Testis (tissue), 3 donors: ENCODE data around the gene TIMP2. TPM values are rescaled to one million over a fixed set of nuclear protein-coding genes. Genes with fewer than 3 reads are reported as not detected.

Experiments
- DNase-seq: peaks from one replicate; pipeline ENCODE4 v3.0.0-alpha.2; 2019
- H3K27ac ChIP-seq, 2 donors: fragments of 200-600 bp; sonication (generic); one replicate each; pipeline ENCODE4 v1.5.1; 2019
- H3K27me3 ChIP-seq: fragments of 200-600 bp; sonication (generic); one replicate; pipeline ENCODE4 v1.5.1; 2019
- H3K36me3 ChIP-seq: fragments of 200-600 bp; sonication (generic); one replicate; pipeline ENCODE4 v1.5.1; 2017; ENCODE audit warnings: low read depth; ENCODE audit errors: missing control alignments
- H3K4me1 ChIP-seq: fragments of 200-600 bp; sonication (generic); one replicate; pipeline ENCODE4 v1.5.1; 2019
- H3K4me3 ChIP-seq, 2 donors: fragments of 200-600 bp; sonication (generic); one replicate each; pipeline ENCODE4 v1.5.1; 2017 to 2019
- H3K9me3 ChIP-seq: fragments of 200-600 bp; sonication (generic); one replicate; pipeline ENCODE4 v1.5.1; 2017
- POLR2A ChIP-seq: fragments of 450-650 bp; IDR thresholded peaks from one replicate; pipeline ENCODE4 v1.6.1; 2017; ENCODE audit warnings: antibody characterized with exemption, mild to moderate bottlenecking, moderate library complexity
- WGBS, 2 donors: methylation state at CpG; one replicate each; pipeline ENCODE4 v1.1.5; 2018; 5-methylcytosine and 5-hydroxymethylcytosine counted together
- intact Hi-C: fragments of 100-400 bp; cut with DNase I; formaldehyde crosslinking; loops from one replicate; pipeline ENCODE4 v1.15.1; 2023; ENCODE audit warnings: low total_unique reads
- polyA plus RNA-seq: library from polyadenylated mRNA; stranded (reverse); fragments of 350-450 nt; fragmentation: Illumina TruSeq; extraction: RNeasy Lipid Tissue Mini Kit (QIAGEN cat#74804); gene quantifications from one replicate; pipeline ENCODE4 v1.2.3, GENCODE V29; 2014; ENCODE audit warnings: low read depth, low replicate concordance; ENCODE audit not compliant: insufficient read depth
- total RNA-seq, 2 donors: library from RNA; depleted of rRNA; stranded (reverse); fragments of >200 nt; gene quantifications; one replicate each; pipeline ENCODE4 v1.2.3, GENCODE V29; 2016
- TF ChIP-seq, protein P1 (sequence below), 3 experiments: fragments of 450-650 bp in 2 of 3; fragments of 200-600 bp in 1 of 3; sonication (generic) in 1 of 3; IDR thresholded peaks; one replicate each; pipeline ENCODE4 v1.5.1; 2016 to 2019; ENCODE audit warnings: antibody characterized with exemption in 3 of 3, mild to moderate bottlenecking in 2 of 3, moderate library complexity in 1 of 3

TIMP2 gene
- total and polyA plus RNA-seq, 3 donors from 2014 or later = 262 to 482 (median 465) TPM

DNA sequence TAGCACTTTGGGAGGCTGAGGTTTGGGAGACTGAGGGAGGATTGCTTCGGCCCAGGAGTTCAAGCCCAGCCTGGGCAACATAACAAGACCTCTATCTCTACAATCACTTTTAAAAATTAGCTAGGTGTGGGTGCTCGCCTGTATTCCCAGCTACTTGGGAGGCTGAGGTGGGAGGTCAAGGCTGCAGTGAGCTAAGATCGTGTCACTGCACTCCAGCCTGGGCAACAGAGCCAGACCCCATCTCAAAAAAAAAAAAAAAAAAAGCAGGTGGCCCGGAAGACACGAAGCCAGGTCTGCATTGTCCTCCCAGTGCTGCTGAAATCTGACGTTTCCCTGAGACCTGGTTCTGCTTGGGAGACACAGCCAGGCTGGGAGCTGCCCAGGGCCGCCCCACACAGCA lies 18.8 kb upstream of the TIMP2 start:
- WGBS, 2 donors = 85 to 94% methylated on average over 5 to 7 of the region's 7 CpGs
- TF ChIP-seq, protein P1, sequence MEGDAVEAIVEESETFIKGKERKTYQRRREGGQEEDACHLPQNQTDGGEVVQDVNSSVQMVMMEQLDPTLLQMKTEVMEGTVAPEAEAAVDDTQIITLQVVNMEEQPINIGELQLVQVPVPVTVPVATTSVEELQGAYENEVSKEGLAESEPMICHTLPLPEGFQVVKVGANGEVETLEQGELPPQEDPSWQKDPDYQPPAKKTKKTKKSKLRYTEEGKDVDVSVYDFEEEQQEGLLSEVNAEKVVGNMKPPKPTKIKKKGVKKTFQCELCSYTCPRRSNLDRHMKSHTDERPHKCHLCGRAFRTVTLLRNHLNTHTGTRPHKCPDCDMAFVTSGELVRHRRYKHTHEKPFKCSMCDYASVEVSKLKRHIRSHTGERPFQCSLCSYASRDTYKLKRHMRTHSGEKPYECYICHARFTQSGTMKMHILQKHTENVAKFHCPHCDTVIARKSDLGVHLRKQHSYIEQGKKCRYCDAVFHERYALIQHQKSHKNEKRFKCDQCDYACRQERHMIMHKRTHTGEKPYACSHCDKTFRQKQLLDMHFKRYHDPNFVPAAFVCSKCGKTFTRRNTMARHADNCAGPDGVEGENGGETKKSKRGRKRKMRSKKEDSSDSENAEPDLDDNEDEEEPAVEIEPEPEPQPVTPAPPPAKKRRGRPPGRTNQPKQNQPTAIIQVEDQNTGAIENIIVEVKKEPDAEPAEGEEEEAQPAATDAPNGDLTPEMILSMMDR (IDR thresholded peaks at IDR 0.05) = no peak
- no peak for TF ChIP-seq POLR2A
- intact Hi-C loops = no loop called here

DNA sequence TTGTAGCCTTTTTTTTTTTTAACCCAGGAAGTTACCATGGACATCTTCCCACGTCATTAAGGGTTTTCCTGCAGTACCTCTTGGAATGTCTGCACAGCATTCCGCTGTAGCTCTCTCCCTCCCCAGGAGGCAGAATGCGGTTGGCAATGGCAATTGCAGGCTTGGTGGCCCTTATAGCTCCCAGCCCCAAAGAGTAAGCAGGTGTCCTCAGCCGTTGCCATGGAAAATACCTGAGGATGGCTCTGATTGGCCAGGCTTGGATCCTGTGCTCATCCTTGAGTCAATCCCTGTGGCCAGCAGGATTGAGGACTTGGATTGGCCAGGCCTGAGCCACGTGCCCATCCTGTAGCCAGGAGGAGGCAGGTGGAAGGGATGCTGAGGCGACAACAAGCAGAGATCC lies 15.5 kb upstream of the TIMP2 start:
- Histone ChIP-seq H3K4me3 (no peak overlapping the region), H3K9me3 (no peaks in the 10 kb centered on the region), H3K4me1 (peaks cover 13% of the 10 kb centered on the region), H3K27me3 (no peaks in the 10 kb centered on the region), H3K36me3 (no peaks in the 10 kb centered on the region), H3K27ac (no peak overlapping the region)
- no peak for TF ChIP-seq POLR2A
- no peak for DNase-seq
- WGBS, 2 donors = 67 to 73% methylated on average over 6 of the region's 6 CpGs
- intact Hi-C loops = no loop called here

More for the DNA sequence above, 18.8 kb upstream of the TIMP2 start:
- Histone ChIP-seq H3K36me3 (no peaks in the 10 kb centered on the region), H3K27ac (no peak overlapping the region), H3K4me1 (peaks cover 28% of the 10 kb centered on the region), H3K9me3 (no peaks in the 10 kb centered on the region), H3K4me3 (no peak overlapping the region), H3K27me3 (no peaks in the 10 kb centered on the region)
- DNase-seq = no peak

DNA sequence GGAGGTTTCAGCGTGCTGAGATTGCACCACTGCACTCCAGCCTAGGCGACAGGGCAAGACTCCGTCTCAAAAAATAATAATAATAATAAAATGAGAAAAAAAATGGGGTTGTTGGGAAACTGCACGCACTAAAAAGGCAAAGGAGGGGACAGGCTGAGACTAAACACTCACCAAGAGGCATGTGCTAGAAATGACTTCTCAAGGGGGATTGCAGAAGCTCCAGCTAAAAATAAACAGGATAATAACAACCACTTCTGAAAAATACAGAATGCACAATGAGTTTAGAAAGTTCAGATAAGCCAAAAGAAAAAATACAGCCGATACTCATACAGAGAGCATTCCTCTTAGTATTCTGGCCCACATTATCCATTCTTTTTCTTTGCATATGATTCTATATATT lies 15.1 kb upstream of the TIMP2 start:
- 69 to 72% methylated on average over 5 of the region's 5 CpGs for WGBS, 2 donors

DNA sequence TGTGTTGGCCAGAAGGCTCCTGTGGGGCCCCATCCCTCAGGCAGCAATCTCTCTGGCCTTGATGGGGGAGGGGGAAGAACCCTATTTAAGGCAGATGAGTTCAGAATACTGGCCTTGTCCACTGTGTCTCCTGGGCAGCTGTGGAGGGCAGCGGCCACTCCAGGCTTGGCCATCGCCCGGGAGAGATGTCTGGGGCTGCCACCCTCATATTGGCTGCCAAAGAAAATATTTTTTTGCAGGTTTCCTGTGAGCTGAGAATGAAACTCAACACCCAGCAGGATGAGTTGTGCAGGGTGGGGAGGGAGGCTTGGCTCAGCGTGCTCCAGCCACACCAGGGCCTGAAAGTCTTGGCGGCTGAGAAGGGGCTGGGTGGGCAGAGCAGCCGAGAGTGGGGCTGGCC lies 14.4 kb upstream of the TIMP2 start:
- H3K27ac ChIP-seq = no peak overlapping the region
- TF ChIP-seq, protein P1 (IDR thresholded peaks at IDR 0.05) = no peak
- TF ChIP-seq POLR2A = no peak
- WGBS, 2 donors = 79 to 82% methylated on average over 3 to 6 of the region's 6 CpGs

More for the DNA sequence above, 15.1 kb upstream of the TIMP2 start:
- Histone ChIP-seq H3K36me3 (no peaks in the 10 kb centered on the region), H3K4me3 (no peak overlapping the region), H3K9me3 (no peaks in the 10 kb centered on the region), H3K27me3 (no peaks in the 10 kb centered on the region), H3K27ac (peak overlapping the region in 1 of 2 donors; percentile 41), H3K4me1 (peaks cover 13% of the 10 kb centered on the region)
- TF ChIP-seq POLR2A = no peak
- TF ChIP-seq, protein P1 (IDR thresholded peaks at IDR 0.05) = no peak
- DNase-seq = no peak
- intact Hi-C loops = no loop called here

DNA sequence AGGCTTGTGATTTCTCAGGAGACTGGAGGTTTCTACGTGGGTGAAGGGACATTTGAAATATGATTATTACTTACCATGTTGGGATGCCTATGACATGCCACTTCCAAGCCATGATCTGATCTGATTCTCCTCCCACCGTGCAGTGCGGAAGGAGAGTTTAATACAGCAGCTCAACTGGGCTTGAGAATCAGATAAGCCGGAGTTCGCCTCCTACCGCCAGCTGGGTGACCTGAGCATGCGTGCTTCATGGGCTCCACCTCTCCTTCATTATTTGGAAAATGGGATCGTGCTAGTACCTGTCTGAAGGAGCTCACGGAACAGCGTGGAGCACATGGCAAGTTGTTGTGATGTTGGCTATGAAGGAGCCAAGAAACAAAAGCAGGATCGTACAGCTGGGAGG lies 12.4 kb upstream of the TIMP2 start:
- DNase-seq = no peak
- WGBS, 2 donors = 80 to 94% methylated on average over 11 of the region's 11 CpGs
- intact Hi-C loops = no loop called here
- peaks cover 29% of the 10 kb centered on the region for H3K4me1 ChIP-seq
- no peak overlapping the region for H3K4me3 ChIP-seq
- H3K9me3 ChIP-seq = no peaks in the 10 kb centered on the region
- TF ChIP-seq POLR2A = no peak
- TF ChIP-seq, protein P1 (IDR thresholded peaks at IDR 0.05) = no peak
- no peaks in the 10 kb centered on the region for H3K36me3 ChIP-seq
- no peaks in the 10 kb centered on the region for H3K27me3 ChIP-seq
- no peak overlapping the region for H3K27ac ChIP-seq

More for the DNA sequence above, 14.4 kb upstream of the TIMP2 start:
- Histone ChIP-seq H3K4me1 (peaks cover 15% of the 10 kb centered on the region), H3K27me3 (no peaks in the 10 kb centered on the region), H3K4me3 (no peak overlapping the region), H3K36me3 (no peaks in the 10 kb centered on the region), H3K9me3 (no peaks in the 10 kb centered on the region)
- intact Hi-C loops = no loop called here
- DNase-seq = no peak
